DMS153 (cell line): ENCODE data around the gene TARS3.

ENCODE experiments used
- DNase-seq: peaks from one replicate; lab custom pipeline; 2025; lab: John Stamatoyannopoulos, UW

The TARS3 gene

GRCh38 chr15:101698314-101698713, 26.0 kb downstream of the TARS3 start:
- DNase-seq = no peak

- no peak for DNase-seq
These were observed 26.8 kb downstream of the TARS3 start for GRCh38 chr15:101697488-101697887.

GRCh38 chr15:101696829-101697228, 27.4 kb downstream of the TARS3 start:
- DNase-seq = no peak

GRCh38 chr15:101694261-101694660, 30.0 kb downstream of the TARS3 start:
- DNase-seq = no peak

GRCh38 chr15:101692801-101693598, 31.3 kb downstream of the TARS3 start:
- no peak for DNase-seq

GRCh38 chr15:101689901-101690300, 34.4 kb downstream of the TARS3 start:
- DNase-seq = no peak

GRCh38 chr15:101686718-101687117, 37.6 kb downstream of the TARS3 start:
- no peak for DNase-seq

GRCh38 chr15:101684877-101685276, 39.4 kb downstream of the TARS3 start:
- no peak for DNase-seq

GRCh38 chr15:101684384-101684783, 39.9 kb downstream of the TARS3 start:
- no peak for DNase-seq

GRCh38 chr15:101679806-101680205, 44.5 kb downstream of the TARS3 start:
- DNase-seq = no peak

- no peak for DNase-seq
These were observed 47.3 kb downstream of the TARS3 start for GRCh38 chr15:101676921-101677329.

- DNase-seq = no peak
These were observed 48.3 kb downstream of the TARS3 start for GRCh38 chr15:101675796-101676582.

- DNase-seq = no peak
These were observed 49.3 kb downstream of the TARS3 start for GRCh38 chr15:101675015-101675414.

GRCh38 chr15:101672298-101672697, 52.0 kb downstream of the TARS3 start:
- no peak for DNase-seq

- DNase-seq = no peak
These were observed 54.5 kb downstream of the TARS3 start for GRCh38 chr15:101669744-101670143.

- DNase-seq = no peak
These were observed 56.4 kb downstream of the TARS3 start for GRCh38 chr15:101667881-101668280.

GRCh38 chr15:101664303-101664913, 59.9 kb downstream of the TARS3 start:
- no peak for DNase-seq

- no peak for DNase-seq
These were observed 62.1 kb downstream of the TARS3 start for GRCh38 chr15:101662203-101662602.

GRCh38 chr15:101660005-101660404, 64.3 kb downstream of the TARS3 start:
- DNase-seq = no peak

GRCh38 chr15:101657968-101658784, 66.1 kb downstream of the TARS3 start:
- peak; percentile 63 for DNase-seq

GRCh38 chr15:101657171-101657570, 67.1 kb downstream of the TARS3 start:
- no peak for DNase-seq
